HG03575 (cell line): ENCODE measurements around the gene LAMC3.
"Not testable (repeated sequence)": the region's sequence is repeated elsewhere in the genome, so short reads cannot be mapped to it uniquely, and the experiment has no call there.

Experiments
- ATAC-seq: cut with Tn5 transposase; IDR thresholded peaks from one replicate; pipeline ENCODE4 v1.9.1; 2021; ENCODE audit not compliant: unreplicated experiment, insufficient number of reproducible peaks, low FRiP score; ENCODE audit errors: extremely low read depth

The LAMC3 gene

DNA sequence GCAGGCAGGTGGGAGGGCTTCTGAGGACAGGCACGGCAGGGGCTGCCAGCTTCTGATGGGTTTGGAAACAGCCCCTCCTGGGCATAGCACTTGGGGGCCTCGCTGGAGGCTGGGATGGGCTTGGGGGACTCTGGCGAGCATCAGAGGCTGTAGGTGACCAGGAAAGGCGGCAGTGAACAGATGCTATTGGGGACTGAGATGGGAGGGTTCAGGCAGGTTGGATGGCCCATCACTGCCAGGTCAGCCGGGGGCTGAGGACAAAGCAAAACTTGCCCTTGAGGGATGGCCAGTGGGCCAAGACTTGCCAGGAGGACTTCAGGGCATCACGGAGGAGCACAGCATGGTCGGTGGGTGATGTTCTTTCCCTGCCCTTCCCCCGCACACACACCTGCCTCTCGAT lies 94.0 kb downstream of the LAMC3 start:
- ATAC-seq = no peak

DNA sequence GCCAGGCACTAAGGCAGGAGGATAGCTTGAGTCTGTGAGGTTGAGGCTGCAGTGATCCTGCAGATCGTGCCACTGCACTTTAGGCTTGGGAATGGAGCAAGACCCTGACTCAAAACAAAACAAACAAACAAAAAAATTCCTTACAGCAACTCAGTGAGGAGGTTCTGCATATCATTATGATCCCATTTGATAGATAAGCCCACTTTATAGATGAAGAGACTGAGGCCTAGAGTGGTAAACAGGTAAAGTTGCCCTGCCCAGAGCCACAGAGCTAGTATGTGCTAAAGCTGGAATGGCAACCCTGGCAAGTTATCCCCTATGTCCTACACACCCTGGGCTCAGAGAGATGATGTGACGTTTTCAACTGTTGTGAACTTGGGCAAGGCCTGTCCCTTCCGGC lies 94.6 kb downstream of the LAMC3 start:
- ATAC-seq = no peak

DNA sequence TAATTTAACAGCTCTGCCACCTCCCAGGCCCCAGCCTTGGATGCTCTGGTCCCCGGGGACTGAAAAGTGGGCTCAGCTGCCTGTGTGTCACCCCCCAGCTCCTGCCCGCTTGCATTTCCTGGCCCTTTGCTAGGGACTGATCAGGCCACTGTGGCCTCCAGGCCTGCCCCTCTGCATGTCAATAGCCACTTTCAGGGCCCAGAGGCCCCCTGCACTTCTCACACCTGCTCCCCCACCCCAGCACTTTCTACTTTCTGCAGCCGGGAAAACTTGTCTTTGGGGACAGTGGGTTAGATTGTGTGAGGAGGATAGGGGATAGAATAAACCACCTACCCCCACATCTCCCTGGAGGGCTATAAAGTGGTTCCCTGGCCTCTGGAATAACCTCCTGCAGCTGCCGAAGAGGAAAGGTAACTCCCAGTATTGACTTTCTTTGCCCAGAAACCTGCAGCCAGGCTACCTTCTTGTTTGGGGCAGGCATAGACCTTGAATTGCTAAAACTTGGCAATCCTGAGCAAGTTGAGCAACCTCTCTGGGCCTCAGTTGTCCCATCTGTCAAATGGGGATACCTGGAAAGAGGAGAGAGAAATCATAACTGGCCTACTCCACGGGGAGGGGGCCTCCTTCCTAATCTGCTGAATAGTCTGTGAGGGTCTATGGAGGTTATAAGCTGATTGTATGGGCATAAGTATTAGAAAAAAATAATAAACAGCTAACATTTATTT lies 95.2 kb downstream of the LAMC3 start:
- no peak for ATAC-seq

DNA sequence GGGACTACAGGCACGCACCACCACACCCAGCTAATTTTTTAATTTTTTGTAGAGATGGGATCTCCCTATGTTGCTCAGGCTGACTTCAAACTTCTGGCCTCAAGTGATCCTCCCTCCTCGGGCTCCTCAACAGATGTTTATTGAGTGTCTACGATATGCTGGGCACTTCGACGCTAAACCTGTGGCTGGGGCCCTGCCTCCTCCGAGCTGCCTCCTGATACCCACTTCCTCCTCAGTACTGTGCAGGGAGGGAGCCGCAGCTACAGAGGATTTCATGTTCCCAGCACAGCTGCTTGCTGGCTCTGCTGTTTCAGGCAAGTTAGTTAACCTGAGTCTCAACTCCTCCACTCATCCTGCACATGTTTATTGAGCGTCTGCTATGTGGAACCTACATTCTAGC lies 97.0 kb downstream of the LAMC3 start:
- no peak for ATAC-seq

DNA sequence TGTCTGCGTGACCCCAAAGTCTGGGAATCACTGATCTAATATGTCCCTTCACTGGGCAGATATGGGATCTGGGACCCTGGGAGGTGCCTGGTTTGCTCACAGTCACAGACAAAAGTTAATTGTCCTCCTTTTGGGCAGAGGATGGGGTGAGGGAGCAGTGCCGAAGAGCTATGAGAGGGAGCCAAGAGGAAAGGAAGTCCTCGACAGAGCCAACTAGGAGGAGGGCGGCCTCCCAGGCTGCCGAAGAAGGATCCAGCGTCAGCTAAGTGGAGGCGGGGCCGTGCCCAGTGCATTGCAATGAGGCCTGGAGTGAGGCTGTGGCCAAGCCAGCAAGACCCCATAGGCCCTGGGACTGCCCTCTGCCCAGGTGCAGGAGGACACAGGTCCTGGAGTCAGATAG lies 98.8 kb downstream of the LAMC3 start:
- ATAC-seq = no peak

DNA sequence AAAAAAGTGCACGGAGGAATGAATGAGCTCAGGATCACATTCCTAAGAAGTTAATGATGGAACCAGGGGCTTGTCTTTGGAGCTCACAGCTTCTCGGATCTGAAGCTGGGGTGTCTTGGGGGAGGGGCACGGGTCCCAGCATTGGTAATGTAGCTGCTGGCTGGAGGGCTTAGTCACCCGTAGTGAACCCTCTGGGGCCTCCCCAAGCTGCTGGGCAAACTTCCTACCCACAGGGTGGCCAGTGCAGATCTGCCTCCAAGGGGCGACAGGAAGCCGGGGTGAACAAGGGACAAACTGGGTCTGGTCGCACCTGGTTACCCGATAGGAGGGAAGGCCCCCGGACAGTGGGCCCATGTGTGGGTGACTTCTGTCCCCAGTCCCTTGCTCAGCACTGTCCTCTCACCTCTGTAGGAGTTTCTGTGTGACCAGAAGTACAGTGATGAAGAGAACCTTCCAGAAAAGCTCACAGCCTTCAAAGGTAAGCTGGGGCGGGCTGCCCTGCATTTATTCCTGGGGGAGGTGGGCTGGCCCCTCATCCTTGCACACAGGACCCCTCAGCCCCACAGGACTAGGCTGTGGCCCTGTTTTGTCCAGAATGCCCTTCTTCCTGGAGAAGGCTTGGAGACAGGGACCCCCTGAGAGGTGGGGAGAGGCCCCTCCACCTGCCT lies 102.3 kb downstream of the LAMC3 start:
- ATAC-seq = no peak

DNA sequence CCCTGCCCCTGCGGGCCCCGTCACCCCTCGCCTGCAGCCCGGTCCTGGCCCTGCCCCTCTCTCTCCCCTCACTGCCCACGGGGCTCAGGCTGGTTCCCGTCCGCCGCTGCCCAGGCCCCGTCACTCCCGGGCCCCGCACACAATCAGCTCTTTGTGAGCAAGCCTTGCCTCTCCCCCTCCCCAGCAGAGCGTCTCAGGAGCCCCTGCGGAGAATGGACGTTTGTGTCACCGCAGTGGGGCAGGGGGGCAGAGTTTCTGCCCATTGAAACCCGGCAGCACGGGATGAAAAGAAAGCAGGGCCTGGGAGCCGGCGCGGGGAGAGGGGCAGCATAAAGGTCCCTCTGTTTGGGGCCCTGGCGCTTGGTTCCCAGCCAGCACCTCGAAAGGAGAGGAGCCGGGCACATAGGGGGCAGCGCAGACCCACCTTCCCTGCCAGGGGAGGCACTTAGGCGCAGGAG lies 102.9 kb downstream of the LAMC3 start:
- ATAC-seq = no peak

DNA sequence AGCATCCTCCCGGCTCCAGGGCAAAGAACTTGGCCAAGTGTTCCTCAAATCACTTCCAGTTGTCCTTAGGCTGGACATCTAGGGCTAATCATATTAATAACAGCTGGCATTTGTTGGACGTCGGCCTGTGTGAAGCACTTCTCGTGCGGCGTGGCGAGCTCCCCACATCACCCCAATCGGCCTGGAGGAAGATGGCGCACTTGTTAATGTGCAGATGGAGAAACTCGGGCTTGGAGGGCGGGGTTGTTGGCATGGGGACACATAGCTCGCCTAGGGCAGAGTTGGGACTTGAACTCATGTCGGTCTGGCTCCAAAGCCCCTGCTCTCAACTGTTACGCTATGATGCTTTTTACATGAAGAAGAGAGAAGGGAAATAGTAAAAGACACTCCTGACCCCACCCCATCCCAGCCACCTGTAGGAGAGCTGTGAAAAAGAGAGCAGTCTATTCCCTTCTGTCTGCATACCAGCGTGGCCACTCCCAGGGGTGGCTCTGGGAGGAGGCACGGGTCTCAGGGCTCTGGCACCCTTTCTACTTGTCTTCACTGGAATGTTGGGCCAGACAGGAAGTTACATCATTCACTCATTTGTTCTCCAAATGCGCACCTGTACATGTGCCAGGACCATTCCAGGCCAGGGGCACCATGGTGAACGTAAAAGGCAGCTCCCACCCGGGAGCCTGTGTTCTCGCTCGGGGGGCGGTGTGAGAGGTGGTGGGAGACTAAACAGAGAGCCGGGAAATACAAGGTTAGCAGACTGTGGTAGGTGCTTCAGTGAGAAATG lies 103.6 kb downstream of the LAMC3 start:
- ATAC-seq = no peak

DNA sequence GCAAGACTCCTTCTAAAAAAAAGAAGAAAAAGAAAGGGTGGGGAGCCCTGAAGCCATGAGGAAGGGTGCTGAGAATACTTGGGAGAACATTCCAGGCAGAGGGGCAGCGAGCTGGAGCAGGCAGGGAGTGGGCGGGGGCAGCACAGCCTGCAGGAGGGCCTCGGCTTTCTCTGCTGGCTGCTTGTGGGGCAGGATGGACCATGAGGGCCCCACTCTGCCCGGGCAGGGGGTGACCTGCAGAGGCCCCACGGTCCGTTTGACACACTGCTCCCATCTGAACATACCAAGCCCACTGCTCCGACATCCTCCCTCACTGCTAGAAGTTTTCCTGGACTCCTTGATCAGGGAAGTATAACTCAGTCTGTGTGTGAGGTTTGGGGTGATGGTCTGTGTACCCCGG lies 104.7 kb downstream of the LAMC3 start:
- ATAC-seq = no peak

DNA sequence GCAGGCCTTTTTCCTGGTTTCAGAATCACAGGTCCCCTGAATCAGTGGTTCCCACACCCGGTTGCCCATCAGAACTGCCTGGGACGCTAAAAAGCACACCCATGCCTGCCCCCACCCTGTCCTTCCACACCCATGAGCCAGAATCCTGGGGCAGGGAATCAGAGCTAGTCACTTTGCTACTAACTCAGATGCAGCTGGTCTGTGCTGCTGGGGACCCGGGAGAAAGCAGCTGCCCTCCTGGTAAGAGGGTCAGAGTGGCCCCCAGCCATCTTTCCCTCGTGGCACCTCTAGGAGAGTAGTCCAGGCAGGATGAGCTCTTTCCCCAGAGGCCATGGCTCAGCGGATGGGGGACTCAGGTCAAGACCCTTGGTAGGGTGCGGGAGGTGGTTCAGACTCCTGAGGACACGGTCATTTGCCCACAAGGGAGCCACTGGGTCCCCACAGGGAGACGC lies 105.1 kb downstream of the LAMC3 start:
- no peak for ATAC-seq

DNA sequence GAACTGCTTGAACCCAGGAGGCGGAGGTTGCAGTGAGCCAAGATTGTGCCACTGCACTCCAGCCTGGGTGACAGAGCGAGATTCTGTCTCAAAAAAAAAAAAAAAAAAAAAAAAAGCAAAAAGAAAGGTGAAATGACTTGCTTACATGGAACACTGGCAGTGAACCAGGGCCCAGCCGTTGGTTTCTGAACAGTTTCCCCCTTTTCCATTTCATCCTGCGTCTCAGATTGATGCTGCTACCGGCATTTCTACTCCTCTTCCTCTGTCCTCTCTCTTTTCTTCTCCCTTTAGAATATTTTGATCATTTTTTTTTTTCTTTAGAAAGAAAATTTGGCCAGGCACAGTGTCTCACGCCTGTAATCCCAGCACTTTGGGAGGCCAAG lies 106.4 kb downstream of the LAMC3 start:
- ATAC-seq = not testable (repeated sequence)

DNA sequence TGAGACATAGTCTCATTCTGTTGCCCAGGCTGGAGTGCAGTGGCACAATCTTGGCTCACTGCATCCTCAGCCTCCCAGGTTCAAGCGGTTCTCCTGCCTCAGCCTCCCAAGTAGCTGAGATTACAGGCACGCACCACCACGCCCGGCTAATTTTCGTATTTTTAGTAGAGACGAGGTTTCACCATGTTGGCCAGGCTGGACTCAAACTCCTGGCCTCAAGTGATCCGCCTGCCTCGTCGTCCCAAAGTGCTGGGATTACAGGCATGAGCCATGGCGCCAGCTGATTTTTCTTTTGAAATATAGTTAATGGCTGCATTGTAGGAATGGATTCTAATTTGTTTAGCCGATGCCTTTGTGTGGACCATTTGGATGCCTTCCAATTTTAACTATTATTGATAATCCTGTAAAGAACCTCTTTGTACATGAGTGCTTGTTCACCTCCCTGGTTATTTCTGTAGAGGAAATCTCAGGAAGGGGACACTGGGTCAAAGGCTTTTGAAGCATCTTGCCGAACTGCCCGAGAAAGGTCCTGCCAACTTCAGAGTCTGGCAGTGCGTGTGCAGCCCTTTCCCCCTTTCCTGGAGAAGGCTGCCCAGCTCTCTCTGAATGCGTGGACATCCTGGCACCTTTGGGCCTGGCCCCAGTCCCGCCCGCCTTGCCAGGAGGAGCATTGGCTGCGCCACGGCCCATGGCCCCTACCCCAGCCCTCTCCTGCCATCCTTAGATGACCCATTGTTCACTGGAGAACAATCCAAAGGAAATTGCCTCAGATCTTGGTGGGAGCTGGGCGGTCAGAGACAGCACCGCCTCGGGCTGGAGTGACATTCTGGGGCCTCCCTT lies 107.5 kb downstream of the LAMC3 start:
- ATAC-seq = no peak

DNA sequence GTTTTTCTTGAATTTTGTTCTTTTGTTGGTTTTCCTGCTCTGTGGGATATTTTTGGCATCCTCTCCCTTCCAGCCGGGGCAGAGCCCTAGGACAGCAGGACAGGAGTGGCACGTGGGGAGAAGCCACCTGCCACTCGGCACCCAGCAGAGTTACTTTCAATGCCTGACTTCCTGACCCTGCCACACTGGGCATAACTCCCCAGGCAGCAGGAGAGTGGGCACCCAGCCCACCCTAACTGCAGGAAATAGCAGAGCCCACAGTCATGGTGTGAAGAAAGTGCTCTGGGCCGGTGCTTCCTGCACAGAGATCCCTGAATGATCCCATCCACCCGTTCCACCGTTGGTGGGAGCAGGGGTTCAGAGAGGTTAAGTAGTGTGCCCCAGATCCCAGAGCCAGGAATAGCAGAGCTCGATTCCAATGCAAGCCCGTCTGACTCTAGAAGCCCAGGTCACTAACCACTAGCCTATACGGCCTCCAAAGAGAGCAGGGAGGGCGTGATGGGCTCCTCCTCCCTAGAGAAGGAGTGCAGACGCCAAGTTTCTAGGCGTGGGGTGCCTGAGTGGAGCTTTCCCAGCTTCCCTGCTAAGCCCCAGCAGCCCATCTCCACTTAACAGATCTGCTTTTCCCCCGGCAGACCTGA lies 108.3 kb downstream of the LAMC3 start:
- no peak for ATAC-seq

DNA sequence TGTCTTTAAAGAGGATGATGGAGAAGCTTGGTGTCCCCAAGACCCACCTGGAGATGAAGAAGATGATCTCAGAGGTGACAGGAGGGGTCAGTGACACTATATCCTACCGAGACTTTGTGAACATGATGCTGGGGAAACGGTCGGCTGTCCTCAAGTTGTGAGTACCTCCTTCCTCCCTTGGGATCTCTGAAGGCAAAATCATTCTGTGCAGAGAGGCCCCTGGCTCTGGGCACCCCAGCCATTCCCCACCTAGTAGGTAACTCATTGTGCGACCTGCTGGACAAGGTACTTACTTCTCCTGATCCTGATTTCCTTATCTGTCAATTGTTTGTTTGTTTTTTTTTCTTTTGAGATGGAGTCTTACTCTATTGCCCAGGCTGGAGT lies 108.8 kb downstream of the LAMC3 start:
- no peak for ATAC-seq

DNA sequence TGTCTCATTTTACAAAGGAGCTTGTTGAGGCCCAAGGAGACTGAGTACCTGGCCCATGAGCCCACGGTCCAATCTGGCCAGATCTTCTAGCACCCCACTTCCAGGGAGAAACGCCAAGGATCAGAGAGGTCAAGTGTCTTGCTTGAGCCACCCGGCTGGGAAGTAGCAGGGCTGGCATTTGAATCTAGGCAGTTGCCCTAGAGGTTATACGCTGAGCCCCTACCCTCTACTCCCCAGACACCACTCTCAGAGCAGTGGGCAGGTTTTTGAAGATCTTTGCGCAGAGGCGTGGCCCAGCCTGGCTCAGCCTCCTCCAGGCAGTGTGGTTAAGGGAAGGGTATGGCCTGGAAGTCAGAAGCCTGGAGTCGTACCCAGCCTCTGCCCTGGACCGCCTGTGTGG lies 110.6 kb downstream of the LAMC3 start:
- ATAC-seq = no peak

DNA sequence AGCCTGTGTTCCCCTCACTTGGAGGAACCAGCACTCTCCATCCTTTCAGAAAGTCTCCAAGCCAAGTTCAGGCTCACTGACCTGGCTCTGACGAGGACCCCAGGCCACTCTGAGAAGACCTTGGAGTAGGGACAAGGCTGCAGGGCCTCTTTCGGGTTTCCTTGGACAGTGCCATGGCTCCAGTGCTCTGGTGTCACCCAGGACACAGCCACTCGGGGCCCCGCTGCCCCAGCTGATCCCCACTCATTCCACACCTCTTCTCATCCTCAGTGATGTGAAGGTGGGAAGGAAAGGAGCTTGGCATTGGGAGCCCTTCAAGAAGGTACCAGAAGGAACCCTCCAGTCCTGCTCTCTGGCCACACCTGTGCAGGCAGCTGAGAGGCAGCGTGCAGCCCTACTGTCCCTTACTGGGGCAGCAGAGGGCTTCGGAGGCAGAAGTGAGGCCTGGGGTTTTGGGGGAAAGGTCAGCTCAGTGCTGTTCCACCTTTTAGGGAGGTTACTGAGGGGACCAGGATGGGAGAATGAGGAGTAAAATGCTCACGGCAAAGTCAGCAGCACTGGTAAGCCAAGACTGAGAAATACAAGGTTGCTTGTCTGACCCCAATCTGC lies 111.8 kb downstream of the LAMC3 start:
- ATAC-seq = no peak

DNA sequence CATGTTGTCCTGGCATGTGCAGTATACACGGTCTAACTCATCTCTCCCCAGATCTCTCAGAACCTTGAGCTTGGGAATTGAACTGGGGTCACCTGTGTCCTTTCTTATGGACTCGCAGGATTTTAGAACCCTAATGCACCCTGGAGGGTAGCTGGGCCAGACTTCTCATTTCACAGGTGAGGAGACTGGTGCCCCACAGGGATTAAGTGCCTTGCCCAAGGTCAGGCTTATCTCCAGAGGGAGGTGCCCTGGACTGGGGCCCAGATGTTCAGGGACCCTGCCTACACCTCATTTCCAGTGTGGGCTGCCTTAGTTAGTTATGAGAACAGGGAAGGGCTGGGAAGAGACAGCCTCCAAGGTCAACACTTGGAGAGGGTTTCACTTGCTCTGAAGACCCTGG lies 112.4 kb downstream of the LAMC3 start:
- no peak for ATAC-seq

DNA sequence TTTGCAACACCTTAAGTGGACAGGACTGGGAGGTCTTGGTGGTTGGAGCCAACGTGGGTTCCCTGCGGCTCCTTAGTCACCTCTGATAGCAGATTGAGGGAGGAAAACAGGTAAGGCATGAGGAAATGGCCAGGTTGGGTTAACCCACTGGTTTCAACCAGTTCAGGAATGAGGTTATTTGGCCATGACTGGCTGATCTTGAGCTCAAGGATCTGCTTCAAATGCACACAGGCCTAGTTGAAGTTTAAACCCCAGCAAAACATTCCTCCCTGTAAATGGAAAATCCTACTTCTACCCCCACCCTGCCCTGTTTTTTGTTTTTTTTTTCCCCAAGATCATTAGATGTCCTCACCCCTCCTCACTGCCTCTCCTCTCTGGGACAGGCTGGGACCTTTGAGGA lies 113.2 kb downstream of the LAMC3 start:
- no peak for ATAC-seq

DNA sequence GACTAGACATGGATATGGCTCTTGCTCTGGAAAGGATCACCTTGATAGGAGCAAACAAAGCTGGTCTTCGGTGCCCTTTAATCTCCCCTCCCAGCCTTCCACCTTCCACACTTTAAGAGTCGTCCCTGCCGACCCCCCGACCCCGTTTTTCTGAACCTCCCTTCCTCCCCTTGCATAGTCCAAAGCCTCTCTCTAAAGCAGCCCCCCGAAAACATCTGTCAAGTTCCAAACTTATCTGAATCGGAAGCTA lies 116.0 kb downstream of the LAMC3 start:
- ATAC-seq = no peak
